Activated CD8-positive, alpha-beta memory T cell treated with anti-CD3 and anti-CD28 coated beads for 4 hours (primary cell): Measurements from ENCODE around the gene KIAA0753.
A peak's percentile ranks its signal among the peaks of the same experiment; 100 is the strongest.
"Not testable (repeated sequence)": the region's sequence is repeated elsewhere in the genome, so short reads cannot be mapped to it uniquely, and the experiment has no call there.

ENCODE experiments used
- DNase-seq, 2 donors: peaks; one replicate each; pipeline ENCODE4 v3.0.0-alpha.2; 2020; ENCODE audit warnings: low read depth in 2 of 2

The KIAA0753 gene

DNA sequence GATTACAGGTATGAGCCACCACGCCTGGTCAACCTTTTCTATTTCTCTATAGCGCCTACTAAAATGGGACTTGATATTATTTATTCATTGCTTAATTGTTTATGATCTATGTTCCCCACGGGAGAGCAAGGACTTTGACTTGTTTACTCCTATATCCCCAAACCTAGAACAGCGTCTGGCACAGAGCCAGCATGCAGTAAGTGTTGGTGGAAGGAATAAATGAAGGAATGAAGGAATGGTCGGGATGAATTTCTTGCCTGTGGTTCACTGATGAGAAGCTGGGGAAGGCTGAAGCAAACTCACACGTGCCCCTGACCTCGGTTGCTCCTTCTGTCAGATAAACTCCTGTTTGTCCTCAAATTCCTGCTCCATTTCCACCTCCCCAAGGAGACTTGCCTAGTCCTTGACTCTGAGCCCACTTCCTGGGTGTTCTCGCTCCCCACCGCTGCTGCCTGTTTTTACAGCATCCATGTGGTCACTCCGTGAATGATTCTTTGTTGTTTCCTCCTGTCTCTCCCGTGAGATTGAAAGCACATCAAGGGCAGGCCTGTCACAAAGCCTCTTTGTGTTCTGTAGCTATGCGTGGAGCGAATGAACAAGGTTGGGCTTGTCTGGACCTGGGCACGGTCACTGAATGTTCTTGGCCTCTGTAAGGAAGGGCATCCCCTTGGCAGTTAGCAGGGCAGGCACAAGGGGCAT lies 28.4 kb upstream of the KIAA0753 start:
- DNase-seq, result no peak

DNA sequence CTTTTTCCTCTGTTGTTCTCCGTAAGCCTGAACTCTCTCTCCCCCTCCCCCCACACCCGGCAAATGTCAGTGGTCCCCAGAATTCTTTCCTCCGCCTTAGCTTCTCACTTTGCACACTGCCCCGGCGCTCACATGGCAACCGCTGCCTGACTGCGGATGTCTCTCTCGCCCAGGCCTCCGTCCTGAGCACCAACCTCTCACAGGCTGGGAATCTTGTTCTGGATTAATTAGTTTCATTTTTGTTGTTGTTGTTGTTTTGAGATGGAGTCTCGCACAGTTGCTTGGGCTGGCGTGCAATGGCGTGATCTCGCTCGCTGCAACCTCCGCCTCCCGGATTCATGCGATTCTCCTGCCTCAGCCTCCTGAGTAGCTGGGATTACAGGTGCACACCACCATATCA lies 27.7 kb upstream of the KIAA0753 start:
- DNase-seq, result no peak

DNA sequence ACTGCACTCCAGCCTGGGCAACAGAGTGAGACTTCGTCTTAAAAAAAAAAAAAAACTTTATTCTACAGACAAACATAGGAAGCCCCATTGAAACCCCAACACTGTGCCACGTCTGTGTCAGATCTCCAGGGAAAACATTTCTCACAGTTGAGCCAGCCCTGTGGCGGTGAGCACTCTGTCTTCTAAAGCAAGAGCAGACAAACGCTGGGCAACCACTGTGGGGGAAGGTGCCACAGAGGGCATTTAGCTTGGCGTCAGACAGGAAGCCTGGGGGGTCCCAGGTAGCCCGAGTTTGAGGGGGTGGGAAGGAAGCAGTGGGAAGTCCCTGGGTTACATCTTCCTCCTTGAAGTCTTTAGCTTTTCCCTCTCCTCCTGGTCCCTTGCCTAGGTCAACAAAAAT lies 27.0 kb upstream of the KIAA0753 start:
- no peak for DNase-seq

DNA sequence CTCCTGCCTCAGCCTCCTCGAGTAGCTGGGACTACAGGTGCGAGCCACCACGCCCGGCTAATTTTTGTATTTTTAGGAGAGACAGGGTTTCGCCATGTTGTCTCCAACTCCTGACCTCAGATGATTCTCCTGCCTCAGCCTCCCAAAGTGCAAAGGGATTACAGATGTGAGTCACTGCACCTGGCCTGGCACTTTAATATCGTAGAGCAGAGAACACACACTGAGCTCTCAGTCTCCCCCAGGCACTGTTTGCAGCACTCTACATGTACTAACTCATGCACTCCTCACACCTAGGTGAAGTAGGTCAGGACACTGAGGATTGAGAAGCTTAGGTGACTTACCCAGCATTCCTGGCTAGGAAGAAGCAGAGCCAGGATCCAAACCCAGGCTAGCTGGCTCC lies 26.0 kb upstream of the KIAA0753 start:
- no peak for DNase-seq

DNA sequence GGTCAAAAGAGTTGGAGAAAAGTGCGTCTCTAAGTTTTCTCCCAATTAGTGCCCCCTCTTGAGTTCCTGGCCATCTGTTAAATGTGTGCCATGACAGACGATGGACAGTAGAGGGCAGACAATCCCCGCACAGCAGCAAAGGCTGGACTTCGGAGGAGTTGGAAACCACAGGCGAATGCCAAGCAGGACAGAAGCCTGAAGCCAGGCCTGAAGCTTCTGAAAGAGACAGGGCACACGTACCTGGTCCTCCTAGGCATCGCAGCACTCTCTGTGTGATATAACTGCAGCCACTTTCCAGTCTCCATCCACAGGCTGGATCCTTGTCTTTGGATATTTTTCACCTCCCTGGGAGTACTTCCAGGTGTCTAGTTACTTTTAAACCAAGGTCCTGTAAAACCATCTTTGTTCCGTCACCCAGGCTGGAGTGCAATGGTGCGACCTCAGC lies 25.6 kb upstream of the KIAA0753 start:
- DNase-seq, result no peak

DNA sequence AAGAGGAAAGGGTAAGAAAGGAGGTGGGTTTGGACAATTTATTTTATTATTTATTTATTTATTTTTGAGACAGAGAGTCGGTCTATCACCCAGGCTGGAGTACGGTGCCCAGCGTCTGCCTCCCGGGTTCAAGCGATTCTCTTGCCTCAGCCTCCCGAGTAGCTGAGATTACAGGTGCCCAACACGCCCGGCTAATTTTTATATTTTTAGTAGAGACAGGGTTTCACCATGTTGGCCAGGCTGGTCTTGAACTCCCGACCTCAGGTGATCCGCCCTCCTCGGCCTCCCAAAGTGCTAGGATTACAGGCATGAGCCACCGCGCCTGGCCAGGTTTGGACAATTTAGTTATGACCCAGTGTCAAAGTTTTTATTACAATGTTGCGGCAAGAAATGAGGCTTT lies 22.7 kb upstream of the KIAA0753 start:
- not testable (repeated sequence) for DNase-seq

DNA sequence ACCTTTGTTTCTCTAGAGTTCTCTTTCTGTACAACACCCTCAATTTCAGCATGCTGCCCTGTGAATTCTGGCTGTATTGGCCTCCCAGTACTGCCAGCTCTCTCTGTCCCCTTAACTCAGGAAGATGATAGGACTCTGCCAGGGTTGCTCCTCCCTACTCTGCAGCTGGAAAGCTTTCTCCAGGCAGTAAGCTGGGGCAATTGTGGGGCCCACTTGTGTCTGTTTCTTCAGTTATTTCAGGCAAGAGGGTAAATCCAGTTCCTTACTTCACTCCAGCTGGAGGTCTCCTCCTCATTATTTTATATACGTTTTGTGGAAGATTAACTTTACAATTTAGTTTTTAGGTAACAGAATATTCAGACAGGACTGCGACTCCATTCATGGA lies 20.9 kb upstream of the KIAA0753 start:
- no peak for DNase-seq

DNA sequence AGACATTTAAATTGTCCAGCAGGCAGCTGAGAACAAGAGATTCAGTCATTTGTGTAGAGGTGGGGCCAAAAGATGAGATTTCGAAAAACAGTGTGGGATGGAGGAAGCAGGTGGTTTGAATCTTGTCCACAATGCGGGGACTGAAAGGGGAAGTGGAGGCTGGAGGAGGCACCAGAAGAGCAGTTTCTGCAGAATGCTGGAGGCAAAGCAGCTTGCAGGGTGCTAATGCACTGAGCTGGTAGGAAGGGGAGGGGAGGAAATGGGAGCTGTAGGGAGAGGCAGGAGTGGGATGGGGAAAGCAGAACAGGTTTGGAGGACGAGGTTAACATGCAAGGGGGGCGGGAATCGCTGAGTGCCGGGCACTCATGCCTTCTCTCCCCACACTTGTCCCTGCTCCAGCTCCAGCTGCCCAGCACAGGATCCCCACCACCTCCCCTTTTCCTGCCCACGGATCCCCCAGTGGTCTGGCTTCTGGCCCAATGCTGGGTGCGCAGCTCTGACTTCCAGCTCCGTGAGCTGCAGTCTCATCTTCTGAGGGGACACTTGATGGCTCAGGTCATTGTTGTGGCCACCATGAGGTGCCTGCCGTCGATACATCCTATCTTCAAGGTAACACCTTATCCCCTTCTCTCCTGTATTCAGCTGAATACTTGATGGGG lies 20.4 kb upstream of the KIAA0753 start:
- DNase-seq, result no peak

DNA sequence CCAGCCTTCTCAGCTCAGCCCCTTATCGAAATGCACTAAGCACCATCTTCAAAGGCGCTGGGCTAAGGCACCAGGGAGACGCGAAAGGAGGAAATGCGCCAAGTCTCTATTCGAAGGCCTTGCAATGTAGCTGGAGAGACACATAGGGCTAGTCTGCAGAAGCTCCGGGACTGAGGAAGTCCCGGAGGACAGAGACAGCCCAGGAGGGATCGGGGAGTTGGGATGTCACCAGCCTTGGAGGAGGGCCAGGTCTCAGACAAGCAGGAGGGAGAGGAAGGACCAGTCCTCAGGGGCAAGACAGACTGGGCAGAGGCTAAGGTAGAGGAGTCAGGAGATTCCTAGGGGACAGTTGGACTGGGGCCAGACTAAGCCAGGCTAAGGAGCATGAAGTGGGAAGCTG lies 19.6 kb upstream of the KIAA0753 start:
- DNase-seq, result no peak

DNA sequence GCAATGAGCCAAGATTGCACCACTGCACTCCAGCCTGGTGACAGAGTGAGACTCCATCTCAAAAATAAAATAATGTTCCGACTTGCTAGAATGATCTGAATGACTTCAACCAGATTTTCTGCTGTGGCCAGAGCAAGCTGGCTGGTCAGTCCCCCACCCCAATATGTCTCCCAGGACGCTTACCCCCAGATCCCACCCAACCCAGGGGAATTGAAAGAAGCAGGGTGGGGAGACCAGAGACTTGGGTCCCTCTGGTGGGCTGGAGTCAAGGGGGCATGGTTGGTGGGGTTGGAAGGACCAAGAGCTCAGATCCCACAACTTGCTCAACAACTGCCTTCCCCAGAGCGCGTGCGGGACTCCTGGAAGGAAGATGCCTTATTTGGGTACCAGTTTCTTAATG lies 17.9 kb upstream of the KIAA0753 start:
- not testable (repeated sequence) for DNase-seq

DNA sequence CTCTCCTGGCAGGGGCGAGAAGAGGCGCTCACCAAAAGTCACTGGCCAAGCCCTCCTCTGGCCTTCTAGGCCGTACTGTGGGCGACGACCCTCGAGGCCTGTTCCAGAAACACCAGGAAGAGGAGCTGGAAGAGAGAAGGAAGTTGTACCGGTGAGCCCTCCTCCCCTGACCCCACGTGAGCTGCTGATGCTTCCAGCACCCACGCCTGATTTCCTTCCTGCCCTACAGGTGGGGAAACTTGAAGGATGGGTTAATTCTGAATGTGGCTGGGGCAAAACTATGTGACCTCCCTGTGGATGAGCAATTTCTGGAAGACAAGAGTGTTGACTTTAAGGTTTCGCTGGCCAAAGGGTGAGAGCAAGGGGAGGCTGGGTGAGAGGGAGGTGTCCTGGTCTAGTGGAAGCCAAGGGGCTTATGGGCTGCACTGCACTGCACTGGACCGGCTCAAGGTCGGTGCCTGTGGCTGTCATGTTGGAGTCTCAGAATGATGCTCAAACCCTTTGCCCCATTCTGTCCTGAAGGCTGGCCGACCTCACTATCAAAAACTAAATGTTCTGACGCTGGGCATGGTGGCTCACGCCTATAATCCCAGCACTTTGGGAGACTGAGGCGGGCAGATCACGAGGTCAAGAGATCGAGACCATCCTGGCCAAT lies 17.2 kb upstream of the KIAA0753 start:
- no peak for DNase-seq

DNA sequence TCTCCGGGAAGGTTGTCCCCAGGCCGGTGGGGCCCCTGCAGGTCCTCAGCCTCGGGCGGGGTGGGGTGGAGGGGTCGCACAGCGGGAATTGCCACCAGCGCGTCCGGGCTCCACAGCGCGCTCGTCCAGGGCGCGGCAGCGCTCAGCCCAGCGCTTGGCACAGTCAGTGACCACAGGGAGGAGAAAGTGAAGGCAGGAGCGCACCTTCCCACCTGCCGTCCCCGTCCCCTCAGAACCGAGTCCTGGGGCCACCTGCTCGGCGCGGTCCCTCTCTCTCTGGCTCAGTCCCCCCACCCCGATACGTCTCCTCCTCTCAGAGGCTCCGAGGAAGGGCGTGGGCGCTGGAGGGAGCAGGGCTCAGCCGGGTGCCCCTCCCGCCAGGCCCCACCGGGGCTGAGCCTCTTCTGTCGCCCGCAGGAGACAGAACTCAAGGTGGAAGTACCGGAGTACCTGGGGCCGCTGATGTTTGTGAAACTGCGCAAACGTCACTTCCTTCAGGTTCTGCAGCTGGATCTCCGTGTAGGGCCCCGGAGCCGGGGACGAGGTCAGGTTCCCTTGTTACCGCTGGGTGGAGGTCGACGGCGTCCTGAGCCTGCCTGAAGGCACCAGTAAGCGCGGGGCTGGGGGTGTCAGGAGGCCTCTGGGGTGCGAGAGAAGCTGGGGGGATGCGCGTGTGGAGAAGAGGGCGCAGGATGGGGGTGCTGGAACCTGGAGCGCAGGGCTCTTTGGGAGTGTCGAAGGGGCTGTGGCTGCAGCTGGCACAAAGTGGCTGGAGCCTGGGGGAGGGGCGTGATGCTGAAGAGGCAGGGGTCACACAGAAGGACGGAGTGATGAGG lies 16.5 kb upstream of the KIAA0753 start:
- DNase-seq, result not testable (repeated sequence)

DNA sequence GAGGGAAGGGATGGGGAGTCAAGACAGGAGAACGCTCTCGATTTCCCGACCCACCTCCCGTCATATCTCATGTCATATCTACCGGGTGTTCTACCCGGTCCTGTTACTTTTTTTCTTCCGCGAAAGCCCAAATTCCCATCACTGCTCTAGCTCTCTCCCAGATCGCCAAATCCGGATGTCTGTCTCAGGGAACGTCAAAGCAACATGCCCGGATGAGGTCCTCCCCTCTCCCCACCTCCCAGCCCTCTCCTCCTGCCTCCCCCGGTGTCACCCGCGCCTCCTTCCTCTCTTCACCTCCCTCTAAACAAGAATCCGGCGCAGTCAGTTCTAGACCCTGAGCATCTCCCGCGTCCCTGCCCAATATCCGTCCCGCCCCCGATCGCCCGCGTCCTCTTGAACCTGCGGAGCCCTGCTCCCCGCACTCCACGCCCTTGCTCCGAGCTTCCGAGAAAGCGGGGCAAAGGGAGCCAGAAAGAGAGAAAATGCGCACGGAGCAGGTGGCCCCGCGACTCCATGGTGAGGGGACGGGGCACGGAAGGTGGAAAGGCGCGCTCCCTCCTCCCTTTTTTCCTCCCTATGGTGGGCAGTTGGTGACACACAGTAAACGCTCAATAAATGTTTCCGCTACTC lies 15.3 kb upstream of the KIAA0753 start:
- not testable (repeated sequence) for DNase-seq

DNA sequence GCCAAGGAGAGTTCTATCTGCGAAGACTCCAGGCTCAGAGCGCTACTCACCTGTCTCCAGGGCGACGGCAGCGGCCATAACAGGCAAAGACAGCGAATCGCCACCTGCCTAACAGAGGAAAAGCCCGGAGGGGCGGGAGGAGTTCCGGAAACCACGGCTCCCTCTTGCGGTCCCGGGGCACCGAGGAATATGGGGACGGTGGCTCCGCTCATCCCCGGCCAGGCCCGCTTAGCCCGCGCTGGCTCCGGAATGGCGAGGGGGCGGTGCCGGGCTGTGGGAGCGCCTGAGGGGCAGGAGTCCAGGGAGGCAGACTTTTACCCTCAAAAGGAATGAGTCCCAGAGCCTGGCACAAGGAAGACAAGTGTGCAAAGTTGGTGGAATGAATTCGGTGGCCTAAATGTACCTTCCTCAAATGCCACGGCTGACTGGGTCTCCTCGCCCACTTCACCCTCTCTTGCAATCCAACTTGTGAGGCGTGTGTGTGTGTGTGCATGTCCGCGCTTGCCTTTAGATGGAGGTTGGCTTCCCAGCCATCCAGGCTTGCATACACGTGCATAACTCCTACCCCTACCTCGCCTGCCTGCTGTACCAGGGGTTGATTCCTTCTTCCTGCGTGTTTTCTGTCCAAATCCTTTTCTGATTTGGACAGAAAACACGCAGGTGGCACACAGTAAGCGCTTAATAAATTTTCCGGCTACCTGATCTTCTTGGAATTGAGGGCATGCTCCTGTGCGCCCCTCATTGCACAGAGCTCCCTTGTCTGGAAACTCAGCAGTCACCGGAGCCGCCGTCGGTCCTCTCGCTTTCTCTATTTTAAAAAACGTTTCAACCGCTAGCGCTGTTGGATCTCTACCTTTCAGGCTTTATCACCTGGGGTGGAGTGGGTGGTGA lies 14.6 kb upstream of the KIAA0753 start:
- no peak for DNase-seq

DNA sequence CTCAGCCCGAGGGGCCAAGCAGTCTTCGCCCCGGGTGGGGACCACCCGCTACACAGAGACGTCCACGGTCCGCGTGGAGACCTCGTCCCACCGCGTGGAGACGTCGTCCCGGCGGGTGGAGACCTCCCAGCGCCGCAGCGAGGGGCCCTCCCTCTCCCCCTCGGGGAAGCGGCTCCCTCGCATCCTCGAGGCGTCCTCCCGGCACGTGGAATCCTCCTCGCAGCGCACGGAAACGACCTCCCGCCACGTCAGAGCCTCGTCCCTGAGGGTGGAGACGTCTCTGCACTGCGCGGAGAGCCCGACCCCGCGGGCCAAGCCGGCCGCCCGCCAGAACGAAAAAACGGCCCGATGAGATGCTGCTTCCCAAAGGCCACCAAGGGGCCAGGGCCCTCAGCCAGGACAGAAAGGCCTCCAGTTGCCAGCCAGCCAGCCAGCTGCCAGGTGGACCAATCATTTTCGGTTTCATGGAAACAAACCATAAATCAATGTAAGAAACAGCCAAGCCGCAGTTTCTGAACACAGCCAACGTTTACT lies 11.5 kb upstream of the KIAA0753 start:
- no peak for DNase-seq

DNA sequence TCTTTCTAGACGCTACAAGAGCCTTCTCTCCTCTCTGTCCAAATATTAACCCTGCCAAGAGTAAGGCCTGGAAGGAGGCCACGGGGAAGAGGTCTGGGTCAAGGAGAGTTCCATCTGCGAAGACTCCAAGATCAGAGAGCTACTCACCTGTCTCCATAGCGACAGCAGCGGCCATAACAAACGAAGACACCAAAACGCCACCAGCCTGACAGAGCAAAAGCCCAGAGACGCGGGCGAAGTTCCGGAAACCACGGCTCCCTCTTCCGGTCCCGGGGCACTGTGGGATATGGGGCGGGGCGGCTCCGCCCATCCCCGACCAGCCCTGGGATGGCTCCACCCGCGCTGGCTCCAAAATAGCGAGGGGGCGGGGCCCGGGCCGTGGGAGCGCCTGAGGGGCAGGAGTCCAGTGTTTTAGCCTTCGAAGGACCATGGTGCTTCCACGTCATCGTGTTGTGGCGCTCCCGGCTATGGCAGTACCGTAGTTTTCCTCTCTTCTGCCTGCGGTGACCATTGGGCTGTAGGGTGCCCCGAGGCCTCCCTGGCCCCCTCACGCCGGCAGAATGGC lies 10.9 kb upstream of the KIAA0753 start, which contains the start of the genes C17orf100 and MED31:
C17orf100 (plus strand) TSS at position 409 of the 565 bp plus-strand sequence; CDS start at position 561, 152 bp downstream.
MED31 (minus strand) TSS at position 252 of the 565 bp plus-strand sequence; CDS start at position 175, 77 bp downstream.
- DNase-seq, result peak; percentile 85 to 89

DNA sequence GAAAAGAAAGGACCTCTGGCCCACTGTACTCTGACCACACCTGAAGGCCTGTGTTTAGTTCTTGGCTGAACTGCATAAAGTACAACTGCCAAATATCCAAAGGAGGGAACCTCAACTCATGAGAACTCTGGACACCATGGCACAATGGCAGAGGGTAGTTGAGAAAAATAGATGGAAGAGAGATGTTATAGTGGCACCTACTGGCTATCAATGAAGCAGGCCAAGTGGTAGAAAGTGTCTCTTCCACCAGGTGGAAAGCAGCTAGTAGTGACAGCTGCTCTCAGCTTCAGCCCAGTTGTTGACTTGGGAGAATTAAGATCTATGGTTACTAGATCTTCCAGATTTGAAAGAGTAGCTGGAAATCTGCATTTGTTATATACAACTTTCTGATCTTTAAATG lies 7.7 kb upstream of the KIAA0753 start:
- DNase-seq, result no peak

DNA sequence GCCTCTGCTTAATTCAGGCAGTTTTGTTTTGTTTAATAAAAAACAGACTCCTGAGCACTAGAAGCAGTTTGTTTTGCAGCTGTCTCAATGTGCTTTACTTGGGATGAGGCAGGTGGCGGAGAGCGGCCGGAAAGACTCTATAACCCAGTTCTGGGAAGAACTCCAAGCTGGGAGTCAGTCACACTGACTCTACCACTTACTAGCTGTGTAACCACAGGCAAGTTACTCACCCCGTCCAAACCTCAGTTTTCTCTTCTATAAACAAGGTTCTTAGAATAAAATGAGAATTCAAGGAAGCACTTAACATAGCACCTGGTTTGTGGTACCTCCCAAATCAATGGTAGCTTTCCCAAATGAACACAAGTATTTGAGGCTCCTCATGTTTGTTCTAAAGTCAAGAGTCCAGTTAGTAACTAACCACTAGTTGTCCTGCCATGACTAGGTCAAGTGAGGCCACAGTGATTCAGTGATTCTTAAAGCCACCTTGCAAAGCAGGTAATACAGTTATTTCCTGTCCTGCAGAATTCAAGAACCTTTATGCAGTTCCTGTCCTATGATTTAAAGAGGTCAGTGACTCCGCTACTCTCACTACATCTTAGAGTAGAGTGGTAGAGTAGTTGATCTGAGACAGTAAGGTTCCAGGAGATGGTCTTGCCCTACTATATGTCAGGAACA lies 3.1 kb upstream of the KIAA0753 start:
- DNase-seq, result no peak

DNA sequence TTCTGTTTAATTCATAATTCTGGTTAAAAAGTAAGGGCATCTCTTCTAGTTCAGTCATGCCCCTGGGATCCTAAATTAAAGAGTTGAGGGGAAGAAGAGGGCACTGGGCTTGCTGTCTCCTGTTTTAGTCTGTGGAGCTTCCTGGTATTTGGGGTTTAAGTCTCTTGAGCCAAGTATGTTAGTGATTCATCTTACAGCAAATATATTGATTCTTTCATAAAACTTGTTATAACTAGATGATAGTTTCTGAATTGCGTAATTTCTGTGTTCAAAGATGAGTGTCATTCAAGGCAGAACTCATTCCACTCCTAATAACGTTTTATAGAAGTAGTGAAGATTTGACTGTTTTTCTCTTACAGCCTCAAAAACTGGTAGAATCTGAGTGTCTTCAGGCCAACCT lies 2.1 kb upstream of the KIAA0753 start:
- no peak for DNase-seq
